ENCODE measurements around the gene EXD2.

DNA sequence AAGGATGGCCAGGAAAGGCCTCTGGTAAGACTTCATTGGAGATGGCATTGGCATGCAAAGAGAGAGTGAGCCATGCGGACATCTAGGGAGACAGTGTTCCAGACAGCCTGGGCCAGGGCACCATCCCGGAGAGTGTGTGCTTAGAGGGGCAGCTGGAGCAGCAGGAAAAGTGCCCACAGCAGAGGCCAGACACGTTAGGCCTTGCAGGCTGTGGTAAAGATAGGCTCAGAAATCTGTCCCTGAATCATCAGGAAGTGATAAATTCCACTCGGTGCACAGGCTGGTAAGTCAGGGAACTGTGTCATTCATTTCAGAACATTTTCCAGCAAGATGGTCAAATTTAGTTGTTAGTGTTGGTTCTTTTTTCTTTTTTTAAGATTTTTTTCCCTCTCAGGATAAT is 77.5 kb downstream of the EXD2 start:
- no peak for TF ChIP-seq GATA2 (IDR thresholded peaks at IDR 0.05; ENCODE audit: low read depth, low read length)
- no peak for TF ChIP-seq GATA3 (IDR thresholded peaks at IDR 0.05; ENCODE audit: low read depth, low read length)
